DND-41 (cell line): ENCODE data around the gene IMP4.

Experiments used
- CTCF ChIP-seq: IDR thresholded peaks from 2 replicates; pipeline ENCODE4 v1.5.1; 2012; ENCODE audit warnings: borderline replicate concordance, low read length, moderate library complexity, mild to moderate bottlenecking; ENCODE audit not compliant: poor library complexity, severe bottlenecking; ENCODE audit errors: extremely low read depth
- EZH2 ChIP-seq: IDR thresholded peaks from 3 replicates; pipeline ENCODE4 v1.6.1; 2012; ENCODE audit warnings: borderline replicate concordance, low read depth, mild to moderate bottlenecking, moderate library complexity, low read length, inconsistent platforms; ENCODE audit not compliant: severe bottlenecking

GRCh38 chr2:130338793-130339345 lies 3.8 kb upstream of the IMP4 start:
- TF ChIP-seq CTCF (no peak), EZH2 (no peak)
